GM23338 (cell line): ENCODE data around the gene ZFYVE26. TPM values are rescaled to one million over a fixed set of nuclear protein-coding genes. Genes with fewer than 3 reads are reported as not detected.

Experiments
- ATAC-seq: fragments of 200-7000 bp; cut with Tn5 transposase; 3 replicates; pipeline ENCODE4 v1.9.1; 2020
- DNase-seq: peaks from one replicate; pipeline ENCODE4 v3.0.0-alpha.2; 2015; ENCODE audit warnings: low spot score
- H2AFZ ChIP-seq: fragments of 200-600 bp; sonication (generic); 2 replicates; pipeline ENCODE4 v1.8.0; 2016; ENCODE audit warnings: antibody characterized with exemption, mild to moderate bottlenecking, moderate library complexity
- H3F3A ChIP-seq: fragments of 200-600 bp; sonication (generic); replicated peaks from 2 replicates; pipeline ENCODE4 v1.8.0; 2017; ENCODE audit warnings: antibody characterized with exemption, mixed run types, low read depth
- H3K27ac ChIP-seq: fragments of 200-600 bp; sonication (generic); 2 replicates; pipeline ENCODE4 v1.6.1; 2016; ENCODE audit warnings: low read depth
- H3K27me3 ChIP-seq: fragments of 200-600 bp; sonication (generic); 2 replicates; pipeline ENCODE4 v1.8.0; 2016; ENCODE audit warnings: mild to moderate bottlenecking, mixed run types, moderate library complexity; ENCODE audit not compliant: insufficient read depth
- H3K36me3 ChIP-seq: fragments of 200-600 bp; sonication (generic); 2 replicates; pipeline ENCODE4 v1.8.0; 2016; ENCODE audit warnings: mild to moderate bottlenecking; ENCODE audit not compliant: insufficient read depth
- H3K4me1 ChIP-seq: fragments of 200-600 bp; sonication (generic); 2 replicates; pipeline ENCODE4 v1.8.0; 2016; ENCODE audit warnings: mild to moderate bottlenecking, moderate library complexity; ENCODE audit not compliant: insufficient read depth
- H3K4me2 ChIP-seq: fragments of 200-600 bp; sonication (generic); 2 replicates; pipeline ENCODE4 v1.7.1; 2017; ENCODE audit warnings: mixed run types
- H3K4me3 ChIP-seq: fragments of 200-600 bp; sonication (generic); 2 replicates; pipeline ENCODE4 v1.6.1; 2016; ENCODE audit warnings: mixed run types
- H3K79me2 ChIP-seq: fragments of 200-600 bp; sonication (generic); replicated peaks from 2 replicates; pipeline ENCODE4 v1.8.0; 2017; ENCODE audit warnings: mild to moderate bottlenecking; ENCODE audit not compliant: insufficient read depth
- H3K9me2 ChIP-seq: fragments of 200-600 bp; sonication (generic); 2 replicates; pipeline ENCODE4 v1.8.0; 2017; ENCODE audit not compliant: insufficient read depth
- H4K20me1 ChIP-seq: fragments of 200-600 bp; sonication (generic); replicated peaks from 2 replicates; pipeline ENCODE4 v1.8.0; 2017; ENCODE audit warnings: mild to moderate bottlenecking; ENCODE audit not compliant: insufficient read depth
- H3K27ac Mint-ChIP-seq: 2 replicates; pipeline ENCODE4 v1.8.0; 2020; ENCODE audit warnings: inconsistent platforms, mild to moderate bottlenecking, moderate library complexity, mixed read lengths
- H3K27me3 Mint-ChIP-seq: 3 replicates; pipeline ENCODE4 v1.8.0; 2022; ENCODE audit warnings: low read depth, mild to moderate bottlenecking, moderate library complexity, mixed read lengths, inconsistent platforms; ENCODE audit not compliant: insufficient read depth, poor library complexity
- H3K36me3 Mint-ChIP-seq: 3 replicates; pipeline ENCODE4 v1.8.0; 2021; ENCODE audit warnings: low read depth, mild to moderate bottlenecking, inconsistent platforms, moderate library complexity, mixed read lengths
- H3K4me1 Mint-ChIP-seq: 3 replicates; pipeline ENCODE4 v1.8.0; 2020; ENCODE audit warnings: mild to moderate bottlenecking, inconsistent platforms, mixed read lengths
- H3K4me3 Mint-ChIP-seq: 3 replicates; pipeline ENCODE4 v1.8.0; 2021; ENCODE audit warnings: moderate library complexity, mild to moderate bottlenecking, inconsistent platforms, mixed read lengths
- H3K9me3 Mint-ChIP-seq: 3 replicates; pipeline ENCODE4 v1.8.0; 2020; ENCODE audit warnings: moderate library complexity, mild to moderate bottlenecking, inconsistent platforms, mixed read lengths
- CREB1 ChIP-seq: fragments of 250-450 bp; sonication (Bioruptor Pico); IDR thresholded peaks from 2 replicates; pipeline ENCODE4 v1.5.0; 2020; ENCODE audit warnings: low read depth, mild to moderate bottlenecking, moderate library complexity
- CTCF ChIP-seq, 2 experiments: fragments of 200-600 bp in 1 of 2; sonication (generic) in 1 of 2; conservative IDR thresholded peaks; 2 replicates each; pipeline versions ENCODE4 v1.5.1 to v1.6.1; 2016 to 2017; ENCODE audit warnings: antibody characterized with exemption in 2 of 2, low read depth in 2 of 2, mild to moderate bottlenecking in 2 of 2, moderate library complexity in 1 of 2
- EZH2 ChIP-seq: fragments of 200-600 bp; sonication (generic); IDR thresholded peaks from one replicate; pipeline ENCODE4 v1.8.0; 2017; ENCODE audit warnings: antibody characterized with exemption, mild to moderate bottlenecking, low read depth; ENCODE audit not compliant: unreplicated experiment
- EZH2phosphoT487 ChIP-seq: fragments of 200-600 bp; sonication (generic); IDR thresholded peaks from one replicate; pipeline ENCODE4 v1.8.1; 2018; ENCODE audit warnings: antibody characterized with exemption; ENCODE audit not compliant: unreplicated experiment
- REST ChIP-seq: IDR thresholded peaks from one replicate; pipeline ENCODE4 v1.6.1; 2018; ENCODE audit warnings: antibody characterized with exemption; ENCODE audit not compliant: unreplicated experiment
- ZNF114 ChIP-seq: fragments of 250-450 bp; sonication (Bioruptor Pico); IDR thresholded peaks from 2 replicates; pipeline ENCODE4 v1.5.0; 2020; ENCODE audit warnings: mild to moderate bottlenecking, moderate library complexity
- ZNF462 ChIP-seq: fragments of 250-450 bp; sonication (Bioruptor Pico); IDR thresholded peaks from 2 replicates; pipeline ENCODE4 v1.5.0; 2020; ENCODE audit warnings: mild to moderate bottlenecking, moderate library complexity
- polyA plus RNA-seq: library from polyadenylated mRNA; unstranded; fragments of >200 nt; fragmentation: Nextera tagmentation; extraction: Ambion mirVana; gene quantifications from 2 replicates; pipeline ENCODE4 v1.2.1, GENCODE V29; 2016
- total RNA-seq: library from RNA; depleted of rRNA; stranded (reverse); fragments of >200 nt; shearing (Covaris generic); gene quantifications from 2 replicates; pipeline ENCODE4 v1.2.3, GENCODE V29; 2014

The ZFYVE26 gene
- total and polyA plus RNA-seq, 2 experiments from 2014 or later: 5.6 to 36.0 TPM

- Histone ChIP-seq H3K4me1 (peaks cover 23% of the 10 kb centered on the region), H3K36me3 (peaks cover 9% of the 10 kb centered on the region; the same call in 1 of the 2 replicates), H3K4me2 (no peak overlapping the region), H3F3A (no peaks in the 10 kb centered on the region), H3K4me3 (no peak overlapping the region), H2AFZ (no peak overlapping the region), H4K20me1 (no peaks in the 10 kb centered on the region), H3K79me2 (peaks cover 21% of the 10 kb centered on the region), H3K9me2 (no peaks in the 10 kb centered on the region), H3K27ac (no peak overlapping the region), H3K27me3 (no peaks in the 10 kb centered on the region)
- no peak overlapping the region; the same call in 1 of the 2 replicates for H3K27ac Mint-ChIP-seq
- peaks cover 7% of the 10 kb centered on the region; the same call in 2 of the 3 replicates for H3K36me3 Mint-ChIP-seq
- H3K27me3 Mint-ChIP-seq: peaks cover 17% of the 10 kb centered on the region
- no peaks in the 10 kb centered on the region for H3K9me3 Mint-ChIP-seq
- H3K4me3 Mint-ChIP-seq: peak overlapping the region; percentile 56
- no peak for TF ChIP-seq CREB1 (CRISPR knock-in tag)
- TF ChIP-seq EZH2phosphoT487: no peak
- TF ChIP-seq EZH2: no peak
- ATAC-seq (no peak), DNase-seq (no peak)
- peaks cover 28% of the 10 kb centered on the region for H3K4me1 Mint-ChIP-seq
Observed at GRCh38 chr14:67817750-67818438, 1.5 kb upstream of the ZFYVE26 start.

GRCh38 chr14:67815573-67816225 is 691 bp downstream of the ZFYVE26 start:
- peak; percentile 16 for ATAC-seq
- H3K36me3 Mint-ChIP-seq: peaks cover 14% of the 10 kb centered on the region
- no peaks in the 10 kb centered on the region for H3K9me2 ChIP-seq
- no peaks in the 10 kb centered on the region for H3F3A ChIP-seq
- H3K36me3 ChIP-seq: peaks cover 16% of the 10 kb centered on the region; the same call in 1 of the 2 replicates
- H3K4me3 ChIP-seq: peak overlapping the region; percentile 71
- no peaks in the 10 kb centered on the region for H3K27me3 ChIP-seq
- H3K4me3 Mint-ChIP-seq: peak overlapping the region; percentile 93
- H3K79me2 ChIP-seq: peaks cover 21% of the 10 kb centered on the region
- H3K27ac Mint-ChIP-seq: peak overlapping the region; percentile 95
- peak overlapping the region; percentile 28; the same call in 1 of the 2 replicates for H2AFZ ChIP-seq
- H3K9me3 Mint-ChIP-seq: no peaks in the 10 kb centered on the region
- H4K20me1 ChIP-seq: no peaks in the 10 kb centered on the region
- H3K27me3 Mint-ChIP-seq: peaks cover 17% of the 10 kb centered on the region
- H3K4me1 Mint-ChIP-seq: peaks cover 22% of the 10 kb centered on the region
- H3K27ac ChIP-seq: peak overlapping the region; percentile 60; the same call in 1 of the 2 replicates
- peak; percentile 27 for DNase-seq
- peaks cover 17% of the 10 kb centered on the region for H3K4me1 ChIP-seq
- H3K4me2 ChIP-seq: peak overlapping the region; percentile 95
- TF ChIP-seq ZNF462 (no peak), REST (no peak), CTCF (conservative IDR thresholded peaks at IDR 0.05; ENCODE audit: low read depth in 2 of 2) (no peak), CREB1 (CRISPR knock-in tag) (no peak), ZNF114 (CRISPR knock-in tag) (no peak)
